NT2/D1 (cell line): ENCODE measurements around the gene COX17.

Experiments
- YY1 ChIP-seq: IDR thresholded peaks from 2 replicates; pipeline ENCODE4 v1.6.1; 2011; ENCODE audit not compliant: insufficient read length, insufficient read depth
- ZNF274 ChIP-seq: IDR thresholded peaks from 2 replicates; pipeline ENCODE4 v1.6.1; 2011; ENCODE audit warnings: mild to moderate bottlenecking, low read depth, low read length

GRCh38 chr3:119630128-119630879 lies 46.9 kb downstream of the COX17 start:
- TF ChIP-seq ZNF274: no peak
- no peak for TF ChIP-seq YY1
